ENCODE data around the gene IFNA14.
"Not testable (repeated sequence)": the region's sequence is repeated elsewhere in the genome, so short reads cannot be mapped to it uniquely, and the experiment has no call there.

IFNA14 gene

DNA sequence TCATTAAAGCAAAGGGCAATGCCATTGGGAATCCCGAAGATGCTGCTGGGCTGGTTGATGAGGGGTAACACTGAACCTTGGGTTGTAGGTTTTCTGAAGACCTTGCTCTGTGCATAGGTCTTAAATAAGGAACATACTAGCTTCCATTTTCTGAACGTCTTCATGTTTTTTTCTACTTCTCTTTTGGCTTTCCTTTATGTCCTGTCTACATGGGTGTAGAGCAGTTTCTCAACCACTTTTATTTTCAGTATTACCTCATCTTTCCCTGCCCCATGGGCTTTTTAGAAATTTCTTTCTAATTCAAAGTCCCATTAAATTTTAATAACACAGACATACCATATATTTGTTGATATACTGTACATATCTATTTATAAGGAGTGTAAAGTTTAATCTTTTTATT lies at the start of gene IFNA14:
Gene IFNA14, minus strand, starts transcription at position 95 of the 400 bp plus-strand sequence. Its CDS starts 70 bp downstream, at position 25.
- no peak for DNase-seq (ENCODE audit: low read depth, low spot score)

DNA sequence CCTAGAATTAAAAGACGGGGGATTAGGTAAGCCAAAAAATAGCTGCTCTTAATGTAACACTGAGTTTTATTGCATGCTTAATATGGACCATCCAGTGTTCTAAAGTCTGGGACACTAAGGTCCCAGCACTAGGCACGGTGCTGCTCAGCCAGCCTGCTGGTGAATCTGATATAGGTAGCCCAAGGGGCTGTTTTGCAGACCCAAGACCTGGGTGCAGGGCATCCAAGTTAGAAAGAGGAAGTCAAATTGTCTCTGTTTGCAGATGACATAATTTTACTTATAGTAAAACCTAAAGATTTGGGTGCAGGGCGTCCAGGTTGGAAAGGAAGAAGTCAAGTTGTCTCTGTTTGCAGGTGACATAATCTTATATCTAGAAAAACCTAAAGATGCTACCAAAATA lies 47.5 kb upstream of the IFNA14 start:
- DNase-seq (ENCODE audit: low read depth, low spot score): no peak

DNA sequence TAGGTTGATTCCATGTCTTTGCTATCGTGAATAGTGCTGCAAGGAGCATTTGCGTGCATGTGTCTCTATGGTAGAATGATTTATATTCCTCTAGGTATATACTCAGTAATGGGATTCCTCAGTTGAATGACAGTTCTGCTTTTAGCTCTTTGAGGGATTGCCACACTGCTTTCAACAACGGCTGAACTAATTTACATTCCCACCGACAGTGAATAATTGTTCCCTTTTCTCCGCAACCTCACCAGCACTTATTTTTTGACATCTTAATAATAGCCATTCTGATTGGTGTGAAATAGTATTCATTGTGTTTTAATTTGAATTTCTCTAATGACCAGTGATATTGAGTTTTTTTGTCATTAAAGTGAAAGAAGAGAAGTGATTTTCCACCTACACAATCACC lies 46.9 kb upstream of the IFNA14 start:
- no peak for DNase-seq (ENCODE audit: low read depth, low spot score)

DNA sequence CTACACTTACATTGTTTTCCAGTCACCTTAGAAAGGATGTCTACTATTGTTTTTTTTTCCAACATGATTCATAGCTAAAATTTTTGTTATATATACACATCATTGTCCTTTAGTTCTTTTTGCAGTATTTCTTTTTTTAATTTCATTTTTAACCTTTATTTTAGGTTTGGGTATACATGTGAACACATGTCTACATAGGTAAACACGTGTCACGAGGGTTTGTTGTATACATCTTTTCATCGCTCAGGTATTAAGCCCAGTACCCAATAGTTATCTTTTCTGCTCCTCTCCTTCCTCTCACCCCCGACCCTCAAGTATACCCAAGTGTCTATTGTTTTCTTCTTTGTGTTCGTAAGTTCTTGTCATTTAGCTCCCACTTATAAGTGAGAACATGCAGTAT lies 46.3 kb upstream of the IFNA14 start:
- DNase-seq (ENCODE audit: low read depth, low spot score): no peak

DNA sequence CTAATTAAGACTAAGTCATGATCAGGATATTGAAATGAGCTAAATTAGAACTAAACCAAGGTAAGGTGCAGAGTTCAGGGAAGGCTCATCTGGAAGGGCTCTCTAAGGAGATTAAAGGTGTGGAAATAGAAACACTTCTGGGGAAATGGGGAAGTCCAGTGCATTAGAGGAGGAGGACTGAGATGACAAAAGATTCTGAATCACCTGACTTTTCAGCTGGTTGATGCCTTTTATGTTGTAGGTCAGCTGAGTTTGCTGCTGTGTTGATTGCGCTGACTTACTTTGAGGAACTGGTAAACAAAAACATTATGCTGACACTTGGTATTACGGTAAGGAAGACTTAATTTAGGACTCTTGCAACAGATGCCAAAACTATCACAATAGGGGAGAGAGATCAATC lies 41.5 kb upstream of the IFNA14 start:
- no peak for DNase-seq (ENCODE audit: low read depth, low spot score)

DNA sequence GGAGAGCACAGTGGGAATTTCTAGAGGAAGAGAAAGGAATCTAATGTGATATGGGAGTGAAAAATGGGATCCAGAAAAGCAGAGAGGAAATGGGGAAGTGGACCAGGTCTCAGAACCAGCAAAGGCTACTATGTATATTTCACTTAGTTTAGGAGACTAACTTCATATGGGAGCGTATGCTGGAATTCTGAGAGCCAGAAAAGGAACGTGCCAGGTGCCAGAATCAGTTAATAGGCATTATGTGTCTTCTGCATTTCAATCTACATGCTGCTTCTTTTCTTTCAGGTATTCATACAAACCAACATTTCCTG lies 28.5 kb upstream of the IFNA14 start:
- DNase-seq (ENCODE audit: low read depth, low spot score): no peak

DNA sequence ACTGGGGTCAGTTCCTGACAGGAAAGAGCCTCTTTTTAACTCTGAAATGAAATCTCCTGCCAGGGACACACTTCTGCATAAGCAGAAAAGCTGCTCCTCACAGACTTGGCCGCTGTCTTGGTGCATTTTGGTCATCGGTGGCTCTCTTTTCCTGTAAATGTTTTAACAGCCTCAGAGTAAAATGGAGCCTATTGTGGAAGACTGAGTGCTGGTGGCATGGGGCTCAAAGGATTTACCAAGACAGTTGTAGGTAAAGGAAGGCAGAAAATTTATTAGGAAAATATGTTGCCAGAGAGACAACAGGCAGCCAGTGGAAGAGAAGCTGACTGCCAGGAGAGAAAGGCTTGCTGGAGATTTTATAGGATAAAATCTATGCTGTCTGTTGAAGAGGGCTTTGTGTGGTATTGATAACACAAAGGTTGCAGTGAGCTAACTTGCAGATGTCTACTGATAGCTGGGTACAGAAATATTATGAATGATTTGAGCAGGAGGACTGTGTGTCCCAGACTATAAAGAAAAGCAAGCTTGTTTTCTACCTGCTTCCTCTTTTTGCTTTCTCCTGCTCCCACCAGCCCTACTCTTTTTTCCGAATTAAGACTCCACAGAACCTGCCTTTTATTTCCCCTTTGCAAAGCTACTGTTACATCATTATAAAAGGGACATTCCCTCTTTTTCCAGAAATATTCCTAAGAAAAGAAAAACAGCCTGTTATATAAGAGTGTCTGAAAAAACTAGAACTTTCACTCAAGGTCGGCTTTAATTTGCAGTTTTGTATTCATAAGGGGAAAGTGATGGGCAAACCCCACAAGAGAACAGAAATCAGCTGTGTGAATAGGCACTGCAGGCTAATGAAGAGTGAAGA lies 27.9 kb upstream of the IFNA14 start:
- no peak for DNase-seq (ENCODE audit: low read depth, low spot score)

DNA sequence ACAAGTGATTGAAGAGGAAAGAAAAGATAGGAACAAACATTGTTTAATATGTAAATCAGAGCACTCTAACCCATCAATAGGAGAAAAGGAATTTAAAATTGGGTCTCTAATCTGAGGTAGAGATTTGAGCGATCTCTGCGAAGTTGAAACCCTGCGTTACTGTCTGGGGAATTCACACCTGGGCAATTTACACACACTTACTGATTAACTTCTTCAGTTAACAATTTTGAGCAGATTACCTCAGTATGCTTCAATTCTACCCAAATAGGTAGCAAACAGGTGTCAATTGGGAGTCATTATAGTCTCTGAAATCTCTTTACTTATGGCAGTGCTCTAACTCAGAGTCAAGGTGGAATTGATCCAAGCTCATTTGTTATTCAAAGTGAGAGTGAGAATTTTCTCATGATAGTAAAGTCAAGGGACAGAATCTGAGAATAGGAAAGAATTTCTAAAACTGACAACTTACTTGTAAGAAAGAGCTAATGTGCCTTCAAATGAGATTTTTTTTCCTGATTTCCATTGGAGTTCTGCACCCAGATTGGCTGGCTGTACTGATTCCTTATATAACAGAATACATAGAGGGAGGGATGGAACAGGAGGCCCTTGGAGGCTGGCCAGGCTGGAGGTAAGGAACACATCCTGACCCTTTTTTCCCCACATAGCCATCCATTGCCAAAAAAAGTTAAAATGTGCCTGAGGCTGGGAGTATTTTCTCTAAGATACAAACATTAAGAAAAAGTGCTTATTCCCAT lies 27.1 kb upstream of the IFNA14 start:
- no peak for DNase-seq (ENCODE audit: low read depth, low spot score)

DNA sequence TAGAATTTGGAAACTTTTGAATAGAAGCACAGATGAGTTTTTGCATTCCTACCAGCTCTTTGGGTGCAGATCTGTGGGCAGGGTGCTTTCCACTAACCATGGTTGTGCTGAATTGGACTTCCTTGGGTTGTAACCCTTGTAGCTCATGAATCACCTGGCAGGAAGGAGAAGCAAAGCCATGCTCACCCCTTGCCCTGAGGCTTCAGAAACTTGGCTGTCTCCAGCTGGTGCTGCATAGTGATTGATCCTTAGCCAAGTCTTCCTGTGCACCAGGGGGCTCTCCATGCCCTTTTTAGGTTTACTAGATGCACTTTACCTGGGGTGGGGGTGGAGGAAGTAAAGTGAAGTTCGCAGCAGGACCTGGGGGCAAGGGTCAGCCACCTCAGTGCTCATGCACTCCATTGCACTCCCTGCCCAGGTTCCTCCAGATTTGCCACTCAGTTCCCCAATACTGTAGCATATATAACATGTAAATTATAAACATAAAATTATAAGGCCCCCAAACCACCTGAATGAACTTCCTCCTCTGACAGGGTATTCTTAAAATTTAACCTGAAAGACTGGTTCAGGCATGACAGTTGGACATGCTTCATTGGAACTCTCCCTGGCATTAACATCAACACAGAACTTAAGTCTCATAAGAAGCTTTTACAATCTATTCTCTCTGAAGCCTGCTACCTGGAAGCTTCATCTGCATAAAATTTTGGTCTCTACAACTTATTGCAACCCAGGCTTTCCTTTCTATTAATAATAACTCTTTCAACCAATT lies 25.8 kb upstream of the IFNA14 start:
- DNase-seq (ENCODE audit: low read depth, low spot score): no peak

DNA sequence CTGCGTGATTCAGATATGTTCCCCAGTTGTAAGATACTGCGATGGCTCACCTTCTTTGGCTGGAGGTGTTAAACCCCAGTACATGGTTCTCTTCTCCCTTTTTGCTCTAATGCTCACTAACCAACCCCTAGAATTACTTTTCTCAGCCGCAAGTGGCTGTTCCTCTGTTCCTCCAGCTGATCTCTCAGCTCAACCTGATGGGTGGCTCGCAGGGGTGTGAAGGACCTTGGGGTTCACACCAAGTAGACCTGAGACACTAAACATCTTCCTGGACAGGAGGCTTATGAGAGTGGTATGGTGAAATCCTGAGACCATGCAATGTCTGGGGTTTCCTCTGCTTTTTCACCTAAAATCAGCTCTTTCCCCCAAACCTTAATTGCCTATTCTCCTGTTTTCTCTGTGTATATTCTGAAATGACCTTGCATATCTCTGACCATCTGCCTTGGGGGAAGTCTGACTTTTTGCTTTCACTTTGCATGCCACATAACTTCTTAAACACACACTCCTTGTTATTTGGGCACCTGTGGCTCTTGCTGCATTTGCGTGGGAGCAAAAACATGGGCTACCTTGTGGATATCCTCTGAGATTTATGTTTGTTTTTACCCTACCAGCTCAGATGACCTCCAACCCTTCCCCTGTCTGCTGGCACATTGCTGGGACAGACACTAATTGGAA lies 15.9 kb upstream of the IFNA14 start:
- DNase-seq (ENCODE audit: low read depth, low spot score): no peak

DNA sequence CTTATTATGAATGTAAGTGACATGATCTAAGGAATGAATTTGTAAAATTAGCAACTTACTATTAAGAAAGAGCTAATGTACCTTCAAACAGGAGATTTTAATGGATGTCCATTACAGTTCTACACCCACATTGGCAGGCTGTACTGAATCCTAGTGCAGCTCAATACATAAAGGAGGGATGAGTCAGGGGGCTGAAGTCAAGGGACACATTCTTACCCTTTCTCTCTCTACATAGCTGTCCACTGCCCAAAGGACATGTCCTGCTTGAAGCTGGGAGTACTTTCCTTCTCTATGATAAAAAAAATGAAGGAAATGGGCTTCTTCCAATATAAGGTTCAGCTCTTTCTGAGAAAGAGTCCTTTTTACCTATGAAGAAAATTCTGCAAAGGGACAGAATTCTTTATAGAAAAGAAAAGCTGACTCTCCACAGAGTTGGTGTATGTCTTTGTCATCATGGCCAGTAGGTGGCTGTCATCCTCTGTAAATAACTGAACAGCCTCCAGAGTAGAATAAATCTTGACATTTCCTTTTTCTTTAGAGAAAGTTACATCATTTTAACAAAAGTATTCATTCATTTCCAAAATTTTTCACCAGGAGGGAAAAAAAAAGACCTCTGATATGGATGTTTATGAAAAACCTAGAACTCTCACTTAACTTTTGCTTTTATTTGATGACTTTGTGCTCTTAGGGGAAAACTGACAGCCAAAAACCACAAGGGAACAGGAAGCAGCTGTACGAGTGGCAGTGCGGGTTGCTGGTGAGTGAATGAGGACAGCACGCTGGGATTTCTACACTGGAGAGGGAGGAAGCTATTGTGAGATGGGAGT lies 13.1 kb upstream of the IFNA14 start:
- DNase-seq (ENCODE audit: low read depth, low spot score): peak; percentile 43

DNA sequence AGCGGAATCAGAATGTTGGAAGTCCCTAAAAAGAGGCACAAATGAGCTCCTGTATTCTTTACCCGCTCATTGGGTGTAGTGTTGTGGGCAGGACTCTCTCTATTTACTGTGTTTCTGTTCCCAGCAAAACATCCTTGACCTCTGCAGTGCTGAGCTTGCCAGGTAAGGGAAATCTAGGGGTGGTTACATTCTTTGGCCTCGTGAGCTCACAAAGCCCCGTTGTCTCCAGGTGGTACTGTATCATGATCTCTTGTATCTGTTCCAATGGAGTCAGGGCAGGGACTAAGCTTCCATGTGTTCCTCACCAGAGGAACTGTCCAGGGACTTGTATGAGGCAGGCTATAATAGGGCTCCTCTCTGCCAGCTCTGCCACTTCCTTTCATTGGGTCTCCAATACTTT lies 11.8 kb upstream of the IFNA14 start:
- DNase-seq (ENCODE audit: low read depth, low spot score): no peak

DNA sequence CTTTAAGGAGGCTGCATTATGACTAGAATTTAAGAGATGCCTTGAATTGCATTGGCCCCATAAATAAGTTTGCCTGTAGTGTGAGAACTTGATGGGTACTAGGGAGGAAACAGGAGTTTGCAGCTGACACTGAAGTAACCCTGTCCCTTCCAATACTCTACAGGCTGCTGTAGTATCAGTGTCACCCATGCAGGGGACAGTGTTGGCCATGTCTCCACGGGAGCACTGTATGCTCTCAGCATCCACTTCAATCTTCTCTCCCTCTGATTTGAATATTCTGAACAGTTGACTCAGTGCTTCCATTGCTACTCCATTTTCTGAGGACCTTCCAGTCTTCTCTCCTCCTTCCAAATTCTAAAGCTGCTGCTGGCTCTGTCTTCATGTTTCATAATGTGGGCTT lies 11.4 kb upstream of the IFNA14 start:
- no peak for DNase-seq (ENCODE audit: low read depth, low spot score)

DNA sequence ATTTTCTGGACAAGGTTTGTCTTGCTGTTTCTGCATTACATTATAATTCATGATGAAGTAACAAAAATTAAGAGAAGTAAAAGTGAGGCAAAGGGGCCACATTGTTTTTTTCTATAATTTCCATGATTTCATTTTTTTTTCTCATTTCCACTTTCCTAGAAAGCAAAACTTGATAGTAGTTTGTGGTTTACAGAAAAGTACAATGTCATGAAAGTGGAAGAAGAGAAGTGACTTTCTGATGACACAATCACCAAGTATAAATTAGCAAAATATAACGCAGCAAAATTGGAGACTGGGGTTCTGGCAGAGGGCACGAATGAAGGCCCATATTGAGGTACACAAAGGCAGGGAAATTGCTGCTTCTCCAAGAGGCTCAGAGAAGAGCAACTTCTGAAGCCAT lies 5.0 kb upstream of the IFNA14 start:
- no peak for DNase-seq (ENCODE audit: low read depth, low spot score)

DNA sequence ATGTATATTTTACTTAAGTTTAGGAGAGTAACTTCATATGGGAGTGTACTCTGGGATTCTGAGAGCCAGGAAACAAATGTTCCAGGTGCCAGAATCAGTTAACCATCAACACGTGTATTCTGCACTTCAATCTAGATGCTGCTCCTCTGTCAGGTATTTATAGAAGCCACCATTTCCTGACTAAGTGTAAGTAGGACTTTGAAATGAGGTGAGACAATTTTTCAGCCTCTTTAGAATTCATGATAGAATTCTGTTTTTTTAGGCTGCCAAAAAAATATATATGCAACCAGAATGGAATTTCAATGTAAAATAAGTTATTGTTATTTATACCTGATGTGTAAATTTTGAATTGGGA lies 3.5 kb downstream of the IFNA14 start:
- not testable (repeated sequence) for DNase-seq (ENCODE audit: low read depth, low spot score)

DNA sequence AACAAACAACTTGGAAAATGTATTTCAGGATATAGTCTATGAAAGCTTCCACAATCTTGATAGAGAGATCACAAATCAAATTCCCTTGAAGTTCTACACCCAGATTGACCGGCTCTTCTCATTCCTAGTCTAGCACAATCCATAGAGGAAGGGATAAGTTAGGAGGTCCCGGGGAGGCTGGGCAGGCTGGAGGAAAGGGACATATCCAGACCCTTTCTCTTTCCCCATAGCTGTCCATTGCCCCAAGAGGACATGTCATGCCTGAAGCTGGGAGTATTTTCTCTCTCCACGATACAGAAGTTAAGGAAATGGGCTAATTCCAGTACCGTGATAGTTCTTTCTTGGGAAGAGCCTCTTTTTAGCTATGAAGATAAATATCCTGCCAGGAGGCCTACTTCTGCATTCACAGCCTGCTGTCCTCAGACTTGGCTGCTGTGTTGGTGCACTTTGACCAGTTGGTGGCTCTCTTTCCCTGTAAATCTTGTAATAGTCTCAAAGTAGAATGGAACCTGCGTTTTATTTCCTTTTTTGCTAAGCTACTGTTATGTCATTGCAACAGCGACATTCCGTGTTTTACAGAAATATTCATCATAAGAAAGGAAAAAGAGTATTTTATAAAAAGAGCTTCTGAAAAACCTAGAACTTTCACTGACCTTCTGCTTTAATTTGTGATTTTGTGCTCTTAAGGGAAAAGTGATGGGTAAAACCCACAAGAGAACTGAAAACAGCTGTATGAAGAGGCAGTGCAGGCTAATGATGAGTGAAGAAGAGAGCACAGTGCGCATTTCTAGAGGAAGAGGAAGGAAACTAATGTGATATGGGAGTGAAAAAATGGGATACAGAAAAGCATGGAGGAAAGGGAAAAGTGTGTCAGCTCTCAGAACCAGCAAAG lies 4.1 kb downstream of the IFNA14 start:
- DNase-seq (ENCODE audit: low read depth, low spot score): peak; percentile 61

DNA sequence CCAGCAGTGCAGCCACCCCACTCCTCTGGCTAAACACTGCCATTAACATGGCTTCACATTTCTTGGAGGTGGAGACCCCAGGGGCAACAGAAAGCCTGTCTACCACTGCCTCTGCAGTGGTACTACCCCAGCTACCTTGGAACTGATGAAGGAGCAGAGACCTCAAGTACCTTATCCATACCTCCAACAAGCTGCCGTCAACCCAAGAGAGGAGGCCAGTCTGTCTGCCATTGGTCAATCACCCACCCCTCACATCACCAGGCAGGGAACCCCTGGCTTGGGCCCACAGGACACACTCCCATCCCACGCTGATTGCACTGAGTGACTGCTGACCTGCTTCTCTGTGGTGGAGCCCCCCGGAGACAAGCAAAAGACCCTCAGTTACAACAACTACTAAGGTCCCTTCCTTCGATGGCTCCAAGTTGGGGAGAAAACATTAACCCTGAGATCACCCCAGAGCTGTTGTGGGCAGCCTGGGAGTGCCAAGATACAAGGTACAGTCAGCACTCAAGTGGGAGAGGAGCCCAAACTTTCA lies 5.6 kb downstream of the IFNA14 start:
- no peak for DNase-seq (ENCODE audit: low read depth, low spot score)

DNA sequence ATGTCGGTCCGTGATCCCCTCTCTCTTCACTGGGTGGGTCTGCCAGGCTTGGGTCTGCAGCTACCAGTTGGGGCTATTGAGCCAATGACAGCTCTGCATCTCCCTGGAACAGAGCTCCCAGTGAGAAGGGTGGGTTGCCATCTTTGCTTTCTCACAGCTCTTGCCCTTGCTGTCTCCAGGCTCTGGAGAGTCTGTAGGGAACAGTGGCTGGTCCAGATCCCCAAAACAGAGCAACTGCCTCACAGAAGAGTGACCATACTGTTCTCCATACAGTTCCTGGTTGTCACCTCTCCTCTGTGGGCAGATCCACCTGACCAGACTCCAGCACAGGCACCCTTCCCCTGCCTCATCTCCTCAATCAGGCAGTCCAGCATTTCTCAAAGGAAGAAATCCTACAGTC lies 6.5 kb downstream of the IFNA14 start:
- DNase-seq (ENCODE audit: low read depth, low spot score): no peak

DNA sequence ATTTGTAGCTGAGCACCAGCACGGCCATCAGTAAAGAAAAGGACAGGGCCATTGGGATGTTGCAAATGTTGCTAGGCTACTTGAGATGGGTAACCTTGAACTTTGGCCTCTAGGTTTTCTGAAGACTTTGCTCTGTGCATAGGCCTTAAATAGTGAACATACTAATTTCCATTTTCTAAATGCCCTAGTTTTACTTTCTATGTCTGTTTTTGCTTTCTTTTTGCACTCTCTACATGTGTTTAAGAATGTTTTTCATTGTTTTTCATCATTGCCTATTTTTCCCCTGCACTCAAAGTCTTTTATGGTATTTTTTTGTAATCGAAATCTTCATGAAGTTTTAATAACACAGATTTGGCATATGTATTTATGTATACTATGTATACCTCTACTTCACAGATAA lies 11.7 kb downstream of the IFNA14 start, which contains the start of gene IFNA17:
Gene IFNA17, minus strand, starts transcription at position 101 of the 400 bp plus-strand sequence. Its CDS starts 49 bp downstream, at position 52.
- no peak for DNase-seq (ENCODE audit: low read depth, low spot score)

DNA sequence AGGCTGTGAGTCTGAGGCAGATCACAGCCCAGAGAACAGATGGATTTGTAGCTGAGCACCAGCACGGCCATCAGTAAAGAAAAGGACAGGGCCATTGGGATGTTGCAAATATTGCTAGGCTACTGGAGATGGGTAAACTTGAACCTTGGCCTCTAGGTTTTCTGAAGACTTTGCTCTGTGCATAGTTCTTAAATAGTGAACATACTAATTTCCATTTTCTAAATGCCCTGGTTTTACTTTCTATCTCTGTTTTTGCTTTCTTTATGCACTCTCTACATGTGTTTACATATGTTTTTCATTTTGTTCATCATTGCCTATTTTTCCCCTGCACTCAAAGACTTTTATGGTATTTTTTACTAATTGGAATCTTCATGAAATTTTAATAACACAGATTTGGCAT lies 22.6 kb downstream of the IFNA14 start, which contains the start of gene IFNA16:
Gene IFNA16, minus strand, starts transcription at position 101 of the 400 bp plus-strand sequence. Its CDS starts 6 bp downstream, at position 95.
- not testable (repeated sequence) for DNase-seq (ENCODE audit: low read depth, low spot score)

Data from astrocyte of the hippocampus (primary cell).